ENCODE results near the gene PLCL1.
"Not testable (repeated sequence)": the region's sequence is repeated elsewhere in the genome, so short reads cannot be mapped to it uniquely, and the experiment has no call there.

The PLCL1 gene

GRCh38 chr2:197810016-197810415 is 5.6 kb downstream of the PLCL1 start:
- no peak for DNase-seq (ENCODE audit: low read depth)

GRCh38 chr2:197810491-197810890 is 6.1 kb downstream of the PLCL1 start:
- DNase-seq (ENCODE audit: low read depth) = no peak

- DNase-seq (ENCODE audit: low read depth) = no peak
These were observed 8.8 kb downstream of the PLCL1 start for GRCh38 chr2:197813093-197813787.

GRCh38 chr2:197814526-197814925 is 10.1 kb downstream of the PLCL1 start:
- DNase-seq (ENCODE audit: low read depth) = no peak

- no peak for DNase-seq (ENCODE audit: low read depth)
These were observed 17.3 kb downstream of the PLCL1 start for GRCh38 chr2:197821550-197822289.

GRCh38 chr2:197822333-197822732 is 17.9 kb downstream of the PLCL1 start:
- DNase-seq (ENCODE audit: low read depth) = no peak

GRCh38 chr2:197827618-197828017 is 23.2 kb downstream of the PLCL1 start:
- no peak for DNase-seq (ENCODE audit: low read depth)

- DNase-seq (ENCODE audit: low read depth) = no peak
These were observed 24.2 kb downstream of the PLCL1 start for GRCh38 chr2:197828464-197829135.

GRCh38 chr2:197834771-197835170 is 30.4 kb downstream of the PLCL1 start:
- not testable (repeated sequence) for DNase-seq (ENCODE audit: low read depth)

GRCh38 chr2:197835293-197835692 is 30.9 kb downstream of the PLCL1 start:
- DNase-seq (ENCODE audit: low read depth) = no peak

GRCh38 chr2:197838036-197838435 is 33.6 kb downstream of the PLCL1 start:
- no peak for DNase-seq (ENCODE audit: low read depth)

- no peak for DNase-seq (ENCODE audit: low read depth)
These were observed 34.2 kb downstream of the PLCL1 start for GRCh38 chr2:197838579-197838978.

- no peak for DNase-seq (ENCODE audit: low read depth)
These were observed 34.9 kb downstream of the PLCL1 start for GRCh38 chr2:197839327-197839726.

GRCh38 chr2:197839856-197840255 is 35.5 kb downstream of the PLCL1 start:
- DNase-seq (ENCODE audit: low read depth) = no peak

GRCh38 chr2:197846128-197846527 is 41.7 kb downstream of the PLCL1 start:
- DNase-seq (ENCODE audit: low read depth) = no peak

GRCh38 chr2:197846777-197847176 is 42.4 kb downstream of the PLCL1 start:
- no peak for DNase-seq (ENCODE audit: low read depth)

GRCh38 chr2:197847651-197848401 is 43.4 kb downstream of the PLCL1 start:
- no peak for DNase-seq (ENCODE audit: low read depth)

GRCh38 chr2:197848602-197849001 is 44.2 kb downstream of the PLCL1 start:
- no peak for DNase-seq (ENCODE audit: low read depth)

GRCh38 chr2:197850882-197851450 is 46.6 kb downstream of the PLCL1 start:
- no peak for DNase-seq (ENCODE audit: low read depth)

GRCh38 chr2:197851451-197851850 is 47.1 kb downstream of the PLCL1 start:
- DNase-seq (ENCODE audit: low read depth) = no peak

- no peak for DNase-seq (ENCODE audit: low read depth)
These were observed 47.7 kb downstream of the PLCL1 start for GRCh38 chr2:197852108-197852507.

GRCh38 chr2:197853549-197853948 is 49.2 kb downstream of the PLCL1 start:
- no peak for DNase-seq (ENCODE audit: low read depth)

Measured in HS-27A (cell line).